GM12878 (cell line): Measurements from ENCODE around the gene APPBP2. TPM values are rescaled to one million over a fixed set of nuclear protein-coding genes. Genes with fewer than 3 reads are reported as not detected.

Source experiments
- ATAC-seq: fragments of 200-7000 bp; cut with Tn5 transposase; 3 replicates; pipeline ENCODE4 v1.9.1; 2020; ENCODE audit warnings: mild to moderate bottlenecking, moderate library complexity
- BruUV-seq: library from RNA; stranded (reverse); fragments of 400-500 nt; replicated peaks from 2 replicates; lab custom pipeline; 2021; lab: Mats Ljungman, UMichigan
- CTCF ChIA-PET: fragments of 300-600 bp; sonication (Branson Sonifier 250); formaldehyde crosslinking; extraction: SDS; loops from one replicate; lab custom pipeline; 2021; ENCODE audit warnings: inconsistent platforms; lab: Yijun Ruan, JAX
- POLR2A ChIA-PET: fragments of 350-600 bp; formaldehyde crosslinking; extraction: SDS; loops from one replicate; lab custom pipeline; 2021; ENCODE audit warnings: inconsistent platforms; lab: Charles Lee
- RAD21 ChIA-PET: fragments of 300-600 bp; sonication (Branson Sonifier 250); formaldehyde crosslinking; loops from one replicate; lab custom pipeline; 2023; ENCODE audit warnings: antibody characterized with exemption; ENCODE audit not compliant: unreplicated experiment; lab: Charles Lee
- SMC1A ChIA-PET: fragments of 300-600 bp; sonication (Branson Sonifier 250); formaldehyde crosslinking; loops from one replicate; lab custom pipeline; 2023; ENCODE audit not compliant: unreplicated experiment, uncharacterized antibody; lab: Charles Lee
- DNase-seq: peaks from one replicate; pipeline ENCODE4 v3.0.0-alpha.2; 2011; ENCODE audit warnings: low read depth, low spot score
- FAIRE-seq: peaks from 3 replicates; lab custom pipeline; 2011; peaks lifted over from hg19 to GRCh38; lab: Jason Lieb, UNC
- H2AFZ ChIP-seq: 2 replicates; pipeline ENCODE4 v1.6.0; 2011; ENCODE audit warnings: low read depth, low read length, control low read depth; ENCODE audit not compliant: control insufficient read depth
- H3K27ac ChIP-seq: 2 replicates; pipeline ENCODE4 v1.5.1; 2011; ENCODE audit warnings: control low read depth; ENCODE audit not compliant: control insufficient read depth, insufficient read depth
- H3K27me3 ChIP-seq, 2 experiments: replicated peaks in 1 of 2; 2 replicates each; pipeline versions ENCODE4 v1.6.0 to v1.6.1; 2011; ENCODE audit warnings: low read length in 1 of 2; ENCODE audit not compliant: control insufficient read depth in 2 of 2, insufficient read depth in 2 of 2
- H3K36me3 ChIP-seq, 2 experiments: 2 replicates each; pipeline ENCODE4 v1.5.1; 2011; ENCODE audit warnings: low read length in 1 of 2; ENCODE audit not compliant: control insufficient read depth in 2 of 2, insufficient read depth in 2 of 2
- H3K4me1 ChIP-seq: 2 replicates; pipeline ENCODE4 v1.6.1; 2011; ENCODE audit warnings: mild to moderate bottlenecking, low read length, moderate library complexity, mixed read lengths; ENCODE audit not compliant: control insufficient read depth, insufficient read depth
- H3K4me2 ChIP-seq: 2 replicates; pipeline ENCODE4 v1.6.0; 2011; ENCODE audit warnings: control low read depth; ENCODE audit not compliant: control insufficient read depth, insufficient read depth
- H3K4me3 ChIP-seq: fragments of 200-600 bp; sonication (generic); 2 replicates; pipeline ENCODE4 v1.5.1; 2016
- H3K79me2 ChIP-seq: 2 replicates; pipeline ENCODE4 v1.6.0; 2011; ENCODE audit warnings: low read length; ENCODE audit not compliant: control insufficient read depth, insufficient read depth
- H3K9ac ChIP-seq: 2 replicates; pipeline ENCODE4 v1.8.0; 2011; ENCODE audit warnings: low read length, control low read depth, mixed read lengths; ENCODE audit not compliant: control insufficient read depth, insufficient read depth
- H3K9me3 ChIP-seq: replicated peaks from 3 replicates; pipeline ENCODE4 v1.5.1; 2011; ENCODE audit warnings: mild to moderate bottlenecking, low read length; ENCODE audit not compliant: control insufficient read depth, insufficient read depth
- H4K20me1 ChIP-seq: 2 replicates; pipeline ENCODE4 v1.6.0; 2011; ENCODE audit not compliant: control insufficient read depth, insufficient read depth
- ATF7 ChIP-seq: fragments of 450-650 bp; IDR thresholded peaks from 2 replicates; pipeline ENCODE4 v1.6.1; 2016; ENCODE audit warnings: low read depth, mild to moderate bottlenecking
- NFXL1 ChIP-seq: fragments of 450-650 bp; IDR thresholded peaks from 2 replicates; pipeline ENCODE4 v1.6.1; 2017; ENCODE audit warnings: antibody characterized with exemption, mild to moderate bottlenecking, borderline replicate concordance
- WGBS: methylation state at CpG from one replicate; pipeline ENCODE4 v1.1.6; 2016; ENCODE audit warnings: low lambda C conversion rate; ENCODE audit not compliant: insufficient replicate concordance, insufficient coverage; ENCODE audit errors: missing lambda C conversion rate; 5-methylcytosine and 5-hydroxymethylcytosine counted together
- in situ Hi-C: fragments of 300-500 bp; cut with MboI; formaldehyde crosslinking; loops from 9 replicates; pipeline ENCODE4 v1.14.3; 2018; ENCODE audit warnings: mixed read lengths
- intact Hi-C: fragments of 100-400 bp; cut with micrococcal nuclease; formaldehyde crosslinking; loops from one replicate; pipeline ENCODE4 v1.14.2; 2022; ENCODE audit not compliant: unreplicated experiment
- polyA plus RNA-seq, 11 experiments: library from polyadenylated mRNA; depleted of rRNA in 4 of 11; unstranded in 6 of 11; stranded (reverse) in 5 of 11; fragments of >200 nt; fragmentation: Nextera tagmentation in 4 of 11; fragmentation: Illumina TruSeq in 1 of 11; extraction: Ambion mirVana in 4 of 11; extraction: Trizol in 1 of 11; gene quantifications; 1 replicate in 1 of 11; 2 replicates in 10 of 11; pipeline versions ENCODE4 v1.2.1 to v1.2.3, GENCODE V29; 2011 to 2016; ENCODE audit warnings: inconsistent platforms in 2 of 11, missing spikeins in 2 of 11, low read depth in 1 of 11
- total RNA-seq, 4 experiments: library from RNA; depleted of rRNA in 3 of 4; stranded (reverse); fragments of >200 nt in 3 of 4; fragmentation: Illumina TruSeq in 1 of 4; extraction: Trizol in 1 of 4; gene quantifications; 2 replicates each; pipeline versions ENCODE4 v1.2.1 to v1.2.3, GENCODE V29; 2013 to 2021
- TF ChIP-seq, protein P1 (sequence below): IDR thresholded peaks from 2 replicates; pipeline ENCODE4 v1.6.1; 2012; ENCODE audit warnings: mild to moderate bottlenecking, low read depth, low read length

APPBP2 gene
- total and polyA plus RNA-seq, 10 of the 15 experiments (the other 5 are each of a cell fraction or from before 2014, with no cell fraction given): 4.3 to 30.8 (median 13.1) TPM

- Histone ChIP-seq H3K9me3 (no peaks in the 10 kb centered on the region), H3K4me2 (peak overlapping the region; percentile 67; the same call in 1 of the 2 replicates), H3K27ac (no peak overlapping the region), H3K9ac (no peak overlapping the region), H3K79me2 (peaks cover 67% of the 10 kb centered on the region), H2AFZ (no peak overlapping the region), H4K20me1 (no peaks in the 10 kb centered on the region; the same call in 1 of the 2 replicates), H3K4me3 (peak overlapping the region; percentile 32; the same call in 1 of the 2 replicates), H3K27me3 (no peaks in the 10 kb centered on the region), H3K4me1 (no peaks in the 10 kb centered on the region), H3K36me3 (peaks cover 0 to 2% of the 10 kb centered on the region in 2 experiments; a peak in 1 of 4 replicates)
- DNase-seq: no peak
- TF ChIP-seq NFXL1: 0 out of 2 replicates have a peak, but pooled peaks have one; percentile 43
- TF ChIP-seq, protein P1, sequence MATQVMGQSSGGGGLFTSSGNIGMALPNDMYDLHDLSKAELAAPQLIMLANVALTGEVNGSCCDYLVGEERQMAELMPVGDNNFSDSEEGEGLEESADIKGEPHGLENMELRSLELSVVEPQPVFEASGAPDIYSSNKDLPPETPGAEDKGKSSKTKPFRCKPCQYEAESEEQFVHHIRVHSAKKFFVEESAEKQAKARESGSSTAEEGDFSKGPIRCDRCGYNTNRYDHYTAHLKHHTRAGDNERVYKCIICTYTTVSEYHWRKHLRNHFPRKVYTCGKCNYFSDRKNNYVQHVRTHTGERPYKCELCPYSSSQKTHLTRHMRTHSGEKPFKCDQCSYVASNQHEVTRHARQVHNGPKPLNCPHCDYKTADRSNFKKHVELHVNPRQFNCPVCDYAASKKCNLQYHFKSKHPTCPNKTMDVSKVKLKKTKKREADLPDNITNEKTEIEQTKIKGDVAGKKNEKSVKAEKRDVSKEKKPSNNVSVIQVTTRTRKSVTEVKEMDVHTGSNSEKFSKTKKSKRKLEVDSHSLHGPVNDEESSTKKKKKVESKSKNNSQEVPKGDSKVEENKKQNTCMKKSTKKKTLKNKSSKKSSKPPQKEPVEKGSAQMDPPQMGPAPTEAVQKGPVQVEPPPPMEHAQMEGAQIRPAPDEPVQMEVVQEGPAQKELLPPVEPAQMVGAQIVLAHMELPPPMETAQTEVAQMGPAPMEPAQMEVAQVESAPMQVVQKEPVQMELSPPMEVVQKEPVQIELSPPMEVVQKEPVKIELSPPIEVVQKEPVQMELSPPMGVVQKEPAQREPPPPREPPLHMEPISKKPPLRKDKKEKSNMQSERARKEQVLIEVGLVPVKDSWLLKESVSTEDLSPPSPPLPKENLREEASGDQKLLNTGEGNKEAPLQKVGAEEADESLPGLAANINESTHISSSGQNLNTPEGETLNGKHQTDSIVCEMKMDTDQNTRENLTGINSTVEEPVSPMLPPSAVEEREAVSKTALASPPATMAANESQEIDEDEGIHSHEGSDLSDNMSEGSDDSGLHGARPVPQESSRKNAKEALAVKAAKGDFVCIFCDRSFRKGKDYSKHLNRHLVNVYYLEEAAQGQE: no peak
- no peak for TF ChIP-seq ATF7
- RAD21 ChIA-PET: interaction anchor here (1.8 kb wide), 1 partner anchor 53 kb away, joined by 5 read pairs; no protein-coding TSS in a partner anchor
- SMC1A ChIA-PET: interaction anchor here (1.3 to 2.8 kb wide), 5 partner anchors 15 to 115 kb away, joined by 4 to 10 read pairs (median 5); partner anchors contain the start of gene PPM1D
- CTCF ChIA-PET: interaction anchor here (0.9 to 1.9 kb wide), 5 partner anchors 17 to 115 kb away, joined by 3 to 9 read pairs (median 4); no protein-coding TSS in a partner anchor
- in situ Hi-C loops (no loop called here), intact Hi-C loops (no loop called here)
- POLR2A ChIA-PET: interaction anchor here (0.5 kb wide), 1 partner anchor 1145 kb away, joined by 3 read pairs; no protein-coding TSS in a partner anchor
- no TSS peak for BruUV-seq
- ATAC-seq: no peak
- WGBS: 98% methylated on average over 3 of the region's 3 CpGs
- FAIRE-seq: no peak
These were observed 3.0 kb downstream of the APPBP2 start for GRCh38 chr17:60522889-60523626.
